Activated CD8-positive, alpha-beta memory T cell treated with anti-CD3 and anti-CD28 coated beads, Interleukin-2, amount 10 ng/mL, durations not matched to agents 7 days and 5 days (primary cell): ENCODE measurements around the gene CIAPIN1. TPM values are rescaled to one million over a fixed set of nuclear protein-coding genes. Genes with fewer than 3 reads are reported as not detected.
"Not testable (repeated sequence)": the region's sequence is repeated elsewhere in the genome, so short reads cannot be mapped to it uniquely, and the experiment has no call there.

ENCODE experiments used
- ATAC-seq: fragments of 150-1000 bp; cut with Tn5 transposase; one replicate; pipeline ENCODE4 v1.10.0; 2021; ENCODE audit warnings: moderate library complexity
- CTCF ChIA-PET: fragments of 350-600 bp; sonication (Branson Sonifier 250); formaldehyde crosslinking; loops from one replicate; lab custom pipeline; 2021; ENCODE audit warnings: antibody characterized with exemption; lab: Charles Lee
- DNase-seq: peaks from one replicate; pipeline ENCODE4 v3.0.0-alpha.2; 2020
- H3K27ac Mint-ChIP-seq: one replicate; pipeline ENCODE4 v1.8.0; 2021; ENCODE audit warnings: mild to moderate bottlenecking, mixed read lengths
- H3K27me3 Mint-ChIP-seq: one replicate; pipeline ENCODE4 v1.8.0; 2021; ENCODE audit warnings: mixed read lengths
- H3K36me3 Mint-ChIP-seq: one replicate; pipeline ENCODE4 v1.8.0; 2021; ENCODE audit warnings: mild to moderate bottlenecking, mixed read lengths
- H3K4me1 Mint-ChIP-seq: one replicate; pipeline ENCODE4 v1.8.0; 2021; ENCODE audit warnings: mixed read lengths
- H3K4me3 Mint-ChIP-seq: one replicate; pipeline ENCODE4 v1.8.0; 2021; ENCODE audit warnings: mild to moderate bottlenecking, moderate library complexity, mixed read lengths
- H3K9me3 Mint-ChIP-seq: one replicate; pipeline ENCODE4 v1.8.0; 2022; ENCODE audit warnings: low read depth, mixed read lengths
- total RNA-seq, 2 experiments: library from RNA; stranded (reverse); gene quantifications; one replicate each; pipeline ENCODE4 v1.2.3, GENCODE V29; 2021

The CIAPIN1 gene
- total RNA-seq, 2 experiments from 2014 or later, result 46.5 to 62.5 TPM

DNA sequence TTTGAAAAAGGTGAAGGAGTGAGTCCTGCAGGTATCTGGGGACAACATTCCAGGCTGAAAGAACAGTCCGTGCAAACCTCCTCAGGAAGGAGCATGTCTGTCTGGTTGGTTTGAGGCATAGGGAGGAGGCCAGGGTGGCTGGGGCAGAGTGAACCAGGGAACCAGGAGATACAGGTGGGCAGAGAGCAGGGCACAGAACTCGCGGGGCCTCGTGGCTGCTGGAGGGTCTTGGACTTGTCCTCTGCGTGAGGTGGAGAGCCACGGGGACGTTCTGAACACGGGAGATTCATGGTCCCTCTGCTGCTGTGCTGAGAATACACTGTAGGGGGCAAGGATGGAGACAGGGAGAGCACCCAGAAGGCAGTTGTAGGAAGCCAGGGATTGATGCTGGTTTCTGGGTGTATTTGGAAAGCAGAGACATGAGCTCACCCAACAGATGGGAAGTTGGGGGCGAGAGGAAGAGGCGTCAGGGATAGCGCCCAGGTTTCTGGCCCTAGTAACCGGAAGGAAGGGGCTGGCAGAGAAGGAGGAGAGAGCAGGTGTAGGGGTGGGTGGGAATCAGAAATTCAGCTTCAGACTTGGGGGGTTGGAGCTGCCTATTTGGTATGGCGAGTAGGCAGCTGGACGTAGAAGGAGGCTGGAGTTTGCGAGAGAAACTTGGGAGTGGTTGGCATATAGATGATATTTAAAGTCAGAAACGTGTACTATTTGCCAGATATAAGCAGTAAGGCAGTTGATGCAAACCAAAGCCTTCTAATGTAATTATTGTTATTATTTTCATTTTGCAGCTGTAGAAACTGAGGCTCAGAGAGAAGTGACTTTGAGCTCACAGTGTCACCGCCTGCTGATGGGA, 43.0 kb downstream of the CIAPIN1 start, which contains the start of gene CCL17:
TSS of gene CCL17 (plus strand) at position 803 of the 853 bp plus-strand sequence. CDS start 9,166 bp downstream, outside the sequence.
- Mint-ChIP-seq H3K27ac (no peak within 1 kb of the TSS), H3K9me3 (no peaks in the 10 kb centered on the region), H3K27me3 (peaks cover 7% of the 10 kb centered on the region), H3K4me1 (no peaks in the 10 kb centered on the region), H3K4me3 (no peak within 1 kb of the TSS), H3K36me3 (no peaks in the 10 kb centered on the region)
- CTCF ChIA-PET, result interaction anchor here (0.9 to 3.0 kb wide), 2 partner anchors 13 to 16 kb away, joined by 3 to 17 read pairs; no protein-coding TSS in a partner anchor
- DNase-seq, result no peak
- ATAC-seq, result no peak

DNA sequence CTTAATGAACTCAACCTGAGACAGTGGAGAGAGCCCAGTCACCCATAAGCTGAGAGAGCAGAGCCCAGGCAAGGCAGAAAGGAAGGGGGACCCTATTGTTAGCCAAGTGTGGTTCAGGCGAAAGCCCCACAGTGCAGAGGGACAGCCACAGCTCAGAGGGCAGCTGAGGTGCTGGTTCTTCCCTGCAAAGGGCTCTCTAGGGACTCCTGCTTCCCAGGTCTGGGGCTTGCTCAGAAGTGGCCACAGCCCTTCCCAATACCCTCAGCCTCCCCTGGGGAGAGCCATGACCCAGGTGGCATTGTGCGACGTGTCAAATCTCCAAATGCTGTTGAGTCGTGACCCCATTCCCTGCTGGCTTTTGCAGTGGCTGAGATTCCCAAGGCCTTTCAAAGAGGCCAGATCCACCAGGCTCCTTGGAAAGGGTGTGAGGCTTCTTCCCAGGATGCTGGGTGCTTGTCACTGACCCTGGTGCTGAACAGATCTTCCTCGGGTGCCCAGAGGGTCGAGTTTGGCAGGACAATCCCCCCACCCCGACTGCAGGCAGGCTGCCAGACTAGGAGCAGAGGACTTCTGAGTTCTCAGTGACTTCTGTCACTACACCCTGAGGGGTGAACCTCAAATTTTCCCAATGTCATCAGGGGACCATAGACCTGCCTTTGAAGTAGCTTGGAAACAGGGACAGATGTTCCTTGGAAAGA, 45.1 kb downstream of the CIAPIN1 start:
- no peaks in the 10 kb centered on the region for H3K4me1 Mint-ChIP-seq
- CTCF ChIA-PET, result interaction anchor here (2.1 kb wide), 1 partner anchor 15 kb away, joined by 6 read pairs; no protein-coding TSS in a partner anchor
- H3K36me3 Mint-ChIP-seq, result no peaks in the 10 kb centered on the region
- DNase-seq (no peak), ATAC-seq (no peak)
- H3K27ac Mint-ChIP-seq, result no peak overlapping the region
- H3K4me3 Mint-ChIP-seq, result no peak overlapping the region
- H3K27me3 Mint-ChIP-seq, result peaks cover 4% of the 10 kb centered on the region
- no peaks in the 10 kb centered on the region for H3K9me3 Mint-ChIP-seq

DNA sequence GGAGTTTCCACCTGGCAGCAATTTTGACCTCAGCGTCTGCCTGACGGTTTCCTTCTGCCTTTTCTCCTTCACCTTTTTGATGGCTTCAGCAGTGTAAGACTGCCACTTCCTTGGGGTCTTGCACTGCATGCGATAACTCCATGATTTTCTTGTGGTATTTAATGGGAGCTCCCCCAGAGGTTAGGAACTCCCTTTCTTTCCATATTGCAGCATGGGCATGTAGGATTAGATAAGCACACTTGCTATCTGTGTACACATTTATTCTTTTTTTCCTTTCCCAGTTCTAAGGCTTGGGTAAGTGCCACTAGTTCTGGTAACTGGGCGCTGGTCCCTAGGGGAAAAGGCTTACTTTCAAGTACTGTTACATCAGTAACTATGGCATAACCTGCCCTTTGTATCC, 49.7 kb downstream of the CIAPIN1 start:
- CTCF ChIA-PET, H3K27ac Mint-ChIP-seq, H3K4me3 Mint-ChIP-seq, H3K4me1 Mint-ChIP-seq, H3K27me3 Mint-ChIP-seq, ATAC-seq, H3K9me3 Mint-ChIP-seq, DNase-seq, H3K36me3 Mint-ChIP-seq: not testable (repeated sequence)

DNA sequence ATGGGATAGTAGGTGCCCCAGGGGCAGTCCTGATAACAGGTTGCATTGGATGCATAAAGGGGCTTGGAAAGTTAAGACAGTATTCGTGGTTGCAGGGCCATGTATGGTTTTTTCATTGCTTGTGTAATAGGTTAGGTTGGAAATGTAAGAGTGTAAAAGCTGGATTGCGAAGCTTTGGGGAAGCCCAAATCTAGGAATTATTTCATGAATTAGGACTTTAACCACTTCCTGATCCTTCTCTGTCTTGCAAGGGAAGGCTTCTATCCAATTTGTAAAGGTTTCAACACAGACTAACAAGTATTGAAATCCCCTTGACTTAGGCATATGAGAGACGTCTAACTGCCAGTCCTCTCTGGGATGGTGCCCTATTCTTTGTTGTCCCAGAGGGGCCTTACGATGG, 50.4 kb downstream of the CIAPIN1 start:
- Mint-ChIP-seq H3K27ac (no peak overlapping the region), H3K4me3 (no peak overlapping the region), H3K27me3 (no peaks in the 10 kb centered on the region), H3K36me3 (no peaks in the 10 kb centered on the region), H3K4me1 (no peaks in the 10 kb centered on the region), H3K9me3 (no peaks in the 10 kb centered on the region)
- DNase-seq, result no peak
- CTCF ChIA-PET, result no interaction called here
- ATAC-seq, result no peak

DNA sequence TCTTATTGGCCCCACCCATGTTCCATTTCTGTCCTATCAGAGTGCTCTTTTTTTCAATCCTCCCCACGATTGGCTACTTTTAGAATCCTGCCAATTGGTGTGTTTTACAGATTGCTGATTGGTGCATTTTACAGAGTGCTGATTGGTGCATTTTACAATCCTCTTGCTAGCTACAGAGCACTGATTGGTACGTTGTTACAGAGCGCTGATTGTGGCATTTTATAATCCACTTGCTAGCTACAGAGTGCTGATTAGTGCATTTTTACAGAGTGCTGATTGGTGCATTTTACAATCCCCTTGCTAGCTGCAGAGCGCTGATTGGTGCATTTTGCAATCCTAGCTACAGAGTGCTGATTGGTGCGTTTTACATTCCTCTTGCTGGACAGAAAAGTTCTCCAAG, 52.2 kb downstream of the CIAPIN1 start:
- Mint-ChIP-seq H3K36me3 (no peaks in the 10 kb centered on the region), H3K9me3 (no peaks in the 10 kb centered on the region), H3K27ac (no peak overlapping the region), H3K4me1 (no peaks in the 10 kb centered on the region), H3K27me3 (peaks cover 3% of the 10 kb centered on the region), H3K4me3 (no peak overlapping the region)
- no peak for ATAC-seq
- no peak for DNase-seq
- CTCF ChIA-PET, result interaction anchor here (0.8 to 1.3 kb wide), 3 partner anchors 14 to 209 kb away, joined by 3 read pairs; partner anchors contain the start of genes PSME3IP1 and RSPRY1

GRCh38 chr16:57394444-57394843, 52.7 kb downstream of the CIAPIN1 start:
- no peaks in the 10 kb centered on the region for H3K9me3 Mint-ChIP-seq
- DNase-seq (no peak), ATAC-seq (no peak)
- H3K27ac Mint-ChIP-seq, result no peak overlapping the region
- H3K4me3 Mint-ChIP-seq, result no peak overlapping the region
- peaks cover 3% of the 10 kb centered on the region for H3K27me3 Mint-ChIP-seq
- H3K4me1 Mint-ChIP-seq, result no peaks in the 10 kb centered on the region
- CTCF ChIA-PET, result interaction anchor here (0.8 to 1.3 kb wide), 3 partner anchors 15 to 208 kb away, joined by 3 read pairs; partner anchors contain the start of genes PSME3IP1 and RSPRY1
- H3K36me3 Mint-ChIP-seq, result no peaks in the 10 kb centered on the region

DNA sequence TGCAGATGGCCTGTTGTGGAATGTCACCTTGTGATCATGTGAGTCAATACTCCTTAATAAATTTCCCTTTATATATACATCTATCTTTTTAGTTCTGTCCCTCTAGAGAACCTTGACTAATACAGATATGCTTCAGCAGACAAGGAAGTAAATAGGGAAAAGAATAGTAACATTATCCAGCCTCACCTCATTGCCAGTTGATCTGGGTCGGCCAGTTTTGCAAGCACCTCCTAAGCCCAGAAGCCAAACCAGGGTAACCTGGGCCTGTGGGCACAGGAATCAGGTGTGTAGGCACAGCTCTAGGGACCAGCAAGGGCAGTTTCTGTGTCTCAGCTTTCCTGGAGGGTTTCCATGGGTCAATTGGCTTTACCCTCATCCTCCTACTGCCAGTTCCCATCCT, 54.5 kb downstream of the CIAPIN1 start:
- ATAC-seq (no peak), DNase-seq (no peak)
- CTCF ChIA-PET, result no interaction called here
- no peaks in the 10 kb centered on the region for H3K36me3 Mint-ChIP-seq
- H3K4me3 Mint-ChIP-seq, result no peak overlapping the region
- H3K27me3 Mint-ChIP-seq, result peaks cover 3% of the 10 kb centered on the region
- H3K4me1 Mint-ChIP-seq, result peaks cover 7% of the 10 kb centered on the region
- H3K9me3 Mint-ChIP-seq, result no peaks in the 10 kb centered on the region
- no peak overlapping the region for H3K27ac Mint-ChIP-seq

- DNase-seq (no peak), ATAC-seq (no peak)
- H3K36me3 Mint-ChIP-seq, result no peaks in the 10 kb centered on the region
- CTCF ChIA-PET, result interaction anchor here (0.9 kb wide), 1 partner anchor 27 kb away, joined by 3 read pairs; no protein-coding TSS in a partner anchor
- no peak overlapping the region for H3K27ac Mint-ChIP-seq
- peaks cover 3% of the 10 kb centered on the region for H3K27me3 Mint-ChIP-seq
- no peaks in the 10 kb centered on the region for H3K9me3 Mint-ChIP-seq
- no peak overlapping the region for H3K4me3 Mint-ChIP-seq
- H3K4me1 Mint-ChIP-seq, result peaks cover 9% of the 10 kb centered on the region
Observed at GRCh38 chr16:57391708-57392107, 55.5 kb downstream of the CIAPIN1 start.

DNA sequence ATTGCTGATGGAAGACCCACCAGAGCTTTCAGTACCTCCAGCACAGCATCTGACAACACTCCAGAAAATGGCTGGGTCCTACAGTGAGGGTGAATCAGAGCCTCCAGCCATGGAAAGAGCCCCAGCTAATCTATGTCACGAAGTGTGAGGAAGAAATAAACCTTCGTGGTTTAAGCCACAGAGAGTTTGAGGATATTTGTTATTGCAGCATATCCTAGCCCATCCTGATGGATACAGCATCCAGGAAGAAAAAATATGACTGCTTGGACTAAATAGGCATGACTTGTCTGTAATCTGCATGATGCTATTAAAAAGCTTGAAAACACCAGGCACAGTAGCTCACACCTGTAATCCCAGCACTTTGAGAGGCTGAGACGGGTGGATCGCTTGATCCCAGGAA, 55.9 kb downstream of the CIAPIN1 start:
- H3K36me3 Mint-ChIP-seq, result no peaks in the 10 kb centered on the region
- H3K4me1 Mint-ChIP-seq, result peaks cover 9% of the 10 kb centered on the region
- no peak overlapping the region for H3K27ac Mint-ChIP-seq
- ATAC-seq, result no peak
- H3K27me3 Mint-ChIP-seq, result peaks cover 3% of the 10 kb centered on the region
- H3K9me3 Mint-ChIP-seq, result no peaks in the 10 kb centered on the region
- CTCF ChIA-PET, result interaction anchor here (0.9 kb wide), 1 partner anchor 27 kb away, joined by 3 read pairs; no protein-coding TSS in a partner anchor
- no peak overlapping the region for H3K4me3 Mint-ChIP-seq
- no peak for DNase-seq

DNA sequence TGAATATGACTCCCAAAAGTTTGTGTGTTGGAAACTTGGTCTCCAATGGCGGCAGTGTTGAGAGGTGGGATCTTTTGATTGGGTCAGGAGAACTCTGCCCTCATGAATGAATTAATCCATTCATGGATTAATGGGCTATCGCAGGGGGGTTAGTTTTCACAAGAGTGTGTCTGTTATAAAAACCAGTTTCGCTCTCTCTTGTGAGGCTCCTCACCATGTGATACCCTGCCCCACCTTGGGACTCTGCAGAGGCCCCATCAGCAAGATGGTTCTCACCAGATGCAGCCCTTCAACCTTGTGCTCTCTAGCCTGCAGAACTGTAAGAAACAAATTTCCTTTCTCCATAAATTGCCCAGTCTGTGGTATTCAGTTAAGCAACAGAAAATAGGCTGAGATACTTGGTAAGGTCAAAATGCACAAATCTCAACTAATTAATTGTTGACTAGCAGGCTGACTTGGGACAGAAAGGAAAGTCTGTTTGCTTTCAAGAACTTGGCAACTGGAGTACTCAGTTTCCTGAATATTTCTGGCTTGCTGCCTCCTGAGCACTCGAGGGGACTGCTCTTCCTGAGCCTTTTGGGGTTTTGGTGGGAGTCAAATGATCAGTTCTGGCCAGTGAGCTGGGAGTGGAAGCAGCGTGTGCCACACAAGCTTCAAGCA, 56.4 kb downstream of the CIAPIN1 start:
- H3K4me1 Mint-ChIP-seq, result peaks cover 9% of the 10 kb centered on the region
- peaks cover 3% of the 10 kb centered on the region for H3K27me3 Mint-ChIP-seq
- no peak overlapping the region for H3K27ac Mint-ChIP-seq
- ATAC-seq (no peak), DNase-seq (no peak)
- no peaks in the 10 kb centered on the region for H3K36me3 Mint-ChIP-seq
- CTCF ChIA-PET, result interaction anchor here (0.9 kb wide), 1 partner anchor 28 kb away, joined by 3 read pairs; no protein-coding TSS in a partner anchor
- no peak overlapping the region for H3K4me3 Mint-ChIP-seq
- no peaks in the 10 kb centered on the region for H3K9me3 Mint-ChIP-seq

GRCh38 chr16:57389087-57389468, 58.1 kb downstream of the CIAPIN1 start:
- CTCF ChIA-PET, result no interaction called here
- no peak overlapping the region for H3K27ac Mint-ChIP-seq
- no peak for ATAC-seq
- no peak overlapping the region for H3K4me3 Mint-ChIP-seq
- no peak for DNase-seq
- H3K36me3 Mint-ChIP-seq, result no peaks in the 10 kb centered on the region
- no peaks in the 10 kb centered on the region for H3K9me3 Mint-ChIP-seq
- peaks cover 3% of the 10 kb centered on the region for H3K27me3 Mint-ChIP-seq
- H3K4me1 Mint-ChIP-seq, result peaks cover 9% of the 10 kb centered on the region

GRCh38 chr16:57388359-57389086, 58.7 kb downstream of the CIAPIN1 start:
- H3K27me3 Mint-ChIP-seq, result peaks cover 3% of the 10 kb centered on the region
- peaks cover 9% of the 10 kb centered on the region for H3K4me1 Mint-ChIP-seq
- CTCF ChIA-PET, result no interaction called here
- no peak overlapping the region for H3K27ac Mint-ChIP-seq
- no peaks in the 10 kb centered on the region for H3K9me3 Mint-ChIP-seq
- ATAC-seq (no peak), DNase-seq (no peak)
- no peaks in the 10 kb centered on the region for H3K36me3 Mint-ChIP-seq
- no peak overlapping the region for H3K4me3 Mint-ChIP-seq
